Measurements from ENCODE around the gene PRDM1.

GRCh38 chr6:106104476-106104875, 18.3 kb downstream of the PRDM1 start:
- TF ChIP-seq POLR2A (IDR thresholded peaks at IDR 0.05; ENCODE audit: low read depth, low read length) (no peak), TAF1 (IDR thresholded peaks at IDR 0.05; ENCODE audit: borderline replicate concordance, low read depth, low read length) (no peak), POLR2AphosphoS5 (IDR thresholded peaks at IDR 0.05; ENCODE audit: low read depth, low read length) (no peak)

Measured in GM12892 (cell line).